Measurements from ENCODE around the gene GPC3.

The GPC3 gene

GRCh38 chrX:133987188-133987587 lies 1.8 kb upstream of the GPC3 start:
- no peak for TF ChIP-seq CTCF (IDR thresholded peaks at IDR 0.05; ENCODE audit: extremely low read depth, insufficient read depth, missing control alignments)
- DNase-seq (ENCODE audit: low spot score): no peak
- in situ Hi-C loops (cut with MboI; ENCODE audit: low pct_unique_long_range_greater_than_20kb, low sequenced_read_pairs, unreplicated experiment): no loop called here

GRCh38 chrX:133985967-133986683 lies 731 bp upstream of the GPC3 start:
- DNase-seq (ENCODE audit: low spot score): no peak
- TF ChIP-seq CTCF (IDR thresholded peaks at IDR 0.05; ENCODE audit: extremely low read depth, insufficient read depth, missing control alignments): no peak
- in situ Hi-C loops (cut with MboI; ENCODE audit: low pct_unique_long_range_greater_than_20kb, low sequenced_read_pairs, unreplicated experiment): no loop called here

- in situ Hi-C loops (cut with MboI; ENCODE audit: low pct_unique_long_range_greater_than_20kb, low sequenced_read_pairs, unreplicated experiment): no loop called here
- no peak for DNase-seq (ENCODE audit: low spot score)
- TF ChIP-seq CTCF (IDR thresholded peaks at IDR 0.05; ENCODE audit: extremely low read depth, insufficient read depth, missing control alignments): no peak
These were observed 584 bp downstream of the GPC3 start for GRCh38 chrX:133984857-133985163.

- no peak for TF ChIP-seq CTCF (IDR thresholded peaks at IDR 0.05; ENCODE audit: extremely low read depth, insufficient read depth, missing control alignments)
- no peak for DNase-seq (ENCODE audit: low spot score)
- in situ Hi-C loops (cut with MboI; ENCODE audit: low pct_unique_long_range_greater_than_20kb, low sequenced_read_pairs, unreplicated experiment): no loop called here
These were observed 1.2 kb downstream of the GPC3 start for GRCh38 chrX:133983974-133984845.

- in situ Hi-C loops (cut with MboI; ENCODE audit: low pct_unique_long_range_greater_than_20kb, low sequenced_read_pairs, unreplicated experiment): no loop called here
- no peak for TF ChIP-seq CTCF (IDR thresholded peaks at IDR 0.05; ENCODE audit: extremely low read depth, insufficient read depth, missing control alignments)
- no peak for DNase-seq (ENCODE audit: low spot score)
These were observed 2.0 kb downstream of the GPC3 start for GRCh38 chrX:133983256-133983973.

- TF ChIP-seq CTCF (IDR thresholded peaks at IDR 0.05; ENCODE audit: extremely low read depth, insufficient read depth, missing control alignments): no peak
- DNase-seq (ENCODE audit: low spot score): no peak
- in situ Hi-C loops (cut with MboI; ENCODE audit: low pct_unique_long_range_greater_than_20kb, low sequenced_read_pairs, unreplicated experiment): no loop called here
These were observed 3.5 kb downstream of the GPC3 start for GRCh38 chrX:133981924-133982323.
